ENCODE results near the gene FGF18.
"Not testable (repeated sequence)": the region's sequence is repeated elsewhere in the genome, so short reads cannot be mapped to it uniquely, and the experiment has no call there.

Gene FGF18, protein sequence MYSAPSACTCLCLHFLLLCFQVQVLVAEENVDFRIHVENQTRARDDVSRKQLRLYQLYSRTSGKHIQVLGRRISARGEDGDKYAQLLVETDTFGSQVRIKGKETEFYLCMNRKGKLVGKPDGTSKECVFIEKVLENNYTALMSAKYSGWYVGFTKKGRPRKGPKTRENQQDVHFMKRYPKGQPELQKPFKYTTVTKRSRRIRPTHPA

DNA sequence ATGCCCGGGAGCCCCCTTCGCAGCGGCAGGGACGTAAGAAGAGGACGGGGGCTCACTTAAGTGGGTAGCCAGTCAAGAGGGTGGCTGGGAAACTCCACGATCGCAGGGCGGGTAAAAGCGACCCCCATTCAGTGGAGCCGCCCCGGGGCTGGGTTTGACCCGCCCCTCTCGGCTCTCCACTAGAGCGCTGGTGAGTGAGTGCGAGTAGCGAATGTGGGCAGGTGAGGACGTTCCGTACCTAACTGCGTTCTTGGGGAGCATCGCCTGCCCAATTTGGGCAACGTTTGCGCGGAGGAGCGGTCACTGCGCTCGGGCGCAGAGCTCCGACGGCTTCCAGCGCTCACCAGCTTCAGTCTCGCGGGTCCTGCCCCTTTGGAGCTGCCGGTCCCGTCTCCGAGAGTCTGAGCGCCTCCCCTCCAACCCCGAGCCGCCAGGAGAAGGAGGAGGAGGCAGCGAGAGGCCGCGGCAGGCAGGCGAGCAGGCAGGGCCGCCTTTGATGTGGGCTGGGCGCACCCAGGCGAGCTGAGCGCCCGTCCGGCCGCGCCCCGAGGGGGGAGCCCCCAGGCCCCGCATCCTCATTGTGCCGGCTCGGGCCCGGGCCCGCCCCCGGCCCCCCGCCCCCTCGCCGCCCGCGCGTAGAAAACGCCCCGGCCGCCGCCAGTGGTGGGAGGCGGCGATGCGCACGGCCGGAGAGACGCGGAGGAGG, at the start of gene FGF18:
Gene FGF18 (plus strand): TSS at position 666 of the 706 bp plus-strand sequence. CDS start 553 bp downstream, outside the sequence.
- H3K4me3 ChIP-seq (ENCODE audit: low read length) = peak within 1 kb of the TSS; percentile 36; the same call in 1 of the 2 replicates

DNA sequence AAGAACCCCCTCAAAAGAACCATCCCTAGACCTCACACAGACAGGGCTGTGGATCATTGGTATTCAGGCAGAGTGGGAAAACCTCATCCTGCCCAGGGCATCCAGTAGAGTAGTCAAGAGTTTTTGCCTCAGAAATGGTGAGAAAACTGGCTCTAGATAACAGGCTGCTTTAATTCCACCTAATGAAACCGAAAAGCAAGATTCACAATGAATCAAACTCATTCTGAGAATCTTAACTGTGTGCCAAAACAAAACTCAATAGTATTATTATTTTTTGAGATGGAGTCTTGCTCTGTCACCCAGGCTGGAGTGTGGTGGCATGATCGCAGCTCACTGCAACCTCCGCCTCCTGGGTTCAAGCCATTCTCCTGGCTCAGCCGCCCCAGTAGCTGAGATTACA, 49.5 kb upstream of the FGF18 start:
- no peak for TF ChIP-seq ZNF274 (IDR thresholded peaks at IDR 0.05; ENCODE audit: low read depth, low read length)
- H3K4me3 ChIP-seq (ENCODE audit: low read length) = no peak overlapping the region

More for the DNA sequence above, at the start of gene FGF18:
- no peak for TF ChIP-seq ZNF274 (IDR thresholded peaks at IDR 0.05; ENCODE audit: low read depth, low read length)

DNA sequence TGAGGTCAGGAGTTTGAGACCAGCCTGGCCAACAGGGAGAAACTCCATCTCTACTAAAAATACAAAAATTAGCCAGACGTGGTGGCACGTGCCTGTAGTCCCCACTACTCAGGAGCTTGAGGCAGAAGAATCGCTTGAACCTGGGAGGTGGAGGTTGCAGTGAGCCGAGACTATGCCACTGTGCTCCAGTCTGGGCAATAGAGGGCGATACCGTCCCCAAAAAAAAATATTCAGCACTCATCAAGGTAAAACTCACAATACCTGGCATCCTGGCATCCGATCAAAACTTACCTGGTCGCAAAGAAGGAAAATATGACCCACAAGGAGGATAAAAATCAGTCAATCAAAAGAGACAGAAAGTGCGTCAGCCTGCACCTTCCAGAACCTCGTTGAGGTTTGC, 48.6 kb upstream of the FGF18 start:
- H3K4me3 ChIP-seq (ENCODE audit: low read length) = not testable (repeated sequence)

DNA sequence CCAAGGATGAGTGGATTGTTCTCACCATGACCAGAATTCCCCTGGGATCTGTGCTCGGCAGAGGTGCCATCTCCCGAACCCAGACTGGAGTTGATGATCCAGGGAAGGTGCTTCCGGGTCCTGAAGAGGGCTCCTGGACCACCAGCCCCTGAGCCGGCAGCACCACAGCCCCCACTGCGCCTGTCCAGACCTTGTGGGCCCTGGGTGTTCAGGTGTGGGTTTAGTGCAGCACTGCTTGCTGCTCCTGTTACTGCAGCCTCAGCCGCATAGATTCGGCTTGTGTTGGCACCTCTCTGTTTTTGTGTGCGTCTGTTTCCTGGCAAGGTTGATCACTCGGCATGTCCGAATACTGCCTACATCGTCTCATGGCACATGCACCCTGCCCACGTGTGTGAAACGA, 48.1 kb upstream of the FGF18 start:
- no peak overlapping the region for H3K4me3 ChIP-seq (ENCODE audit: low read length)
- TF ChIP-seq ZNF274 (IDR thresholded peaks at IDR 0.05; ENCODE audit: low read depth, low read length) = no peak

DNA sequence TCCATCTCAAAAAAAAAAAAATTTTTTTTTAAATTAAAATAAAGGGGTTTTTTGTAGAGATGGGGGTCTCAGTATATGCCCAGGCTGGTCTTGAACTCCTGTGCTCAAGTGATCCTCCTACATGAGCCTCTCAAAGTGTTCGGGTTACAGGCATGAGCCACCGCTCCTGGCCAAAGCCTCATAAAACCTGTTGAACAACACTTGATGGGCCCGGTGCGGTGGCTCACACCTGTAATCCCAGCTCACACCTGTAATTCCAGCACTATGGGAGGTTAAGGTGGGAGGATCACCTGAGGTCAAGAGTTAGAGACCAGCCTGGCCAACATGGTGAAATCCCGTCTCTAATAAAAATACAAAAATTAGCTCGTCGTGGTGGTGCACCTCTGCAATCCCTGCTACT, 39.5 kb upstream of the FGF18 start:
- no peak for TF ChIP-seq ZNF274 (IDR thresholded peaks at IDR 0.05; ENCODE audit: low read depth, low read length)
- H3K4me3 ChIP-seq (ENCODE audit: low read length) = no peak overlapping the region

DNA sequence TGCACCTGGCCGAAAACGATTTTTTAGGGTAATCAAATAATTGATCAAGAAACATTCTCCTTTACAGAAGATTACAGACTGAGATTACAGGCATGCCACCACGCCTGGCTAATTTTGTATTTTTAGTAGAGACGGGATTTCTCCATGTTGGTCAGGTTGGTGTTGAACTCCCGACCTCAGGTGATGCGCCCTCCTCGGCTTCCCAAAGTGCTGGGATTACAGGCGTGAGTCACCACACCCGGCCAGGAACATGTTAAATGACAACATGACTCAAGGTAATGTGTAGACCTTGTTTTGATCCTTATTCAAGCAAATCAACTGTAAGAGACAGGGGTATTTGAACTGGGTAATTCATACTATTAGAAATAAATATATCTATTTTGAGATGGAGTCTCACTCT, 35.0 kb upstream of the FGF18 start:
- not testable (repeated sequence) for H3K4me3 ChIP-seq (ENCODE audit: low read length)

DNA sequence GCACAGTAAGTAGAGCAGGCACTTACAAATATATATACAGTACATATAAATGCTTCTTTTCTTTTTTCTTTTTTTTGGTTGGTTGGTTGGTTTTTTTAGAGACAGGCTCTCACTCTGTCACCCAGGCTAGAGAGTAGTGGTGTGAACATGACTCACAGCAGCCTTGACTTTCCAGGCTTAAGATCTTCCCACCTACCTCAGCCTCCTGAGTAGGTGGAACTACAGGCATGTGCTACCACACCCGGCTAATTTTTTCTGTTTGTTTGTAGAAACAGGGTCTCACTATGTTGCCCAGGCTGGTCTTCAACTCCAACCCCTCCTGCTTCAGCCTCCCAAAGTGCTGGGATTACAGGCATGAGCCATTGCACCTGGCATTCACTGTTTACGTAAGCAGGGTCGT, 34.4 kb upstream of the FGF18 start:
- H3K4me3 ChIP-seq (ENCODE audit: low read length) = not testable (repeated sequence)

DNA sequence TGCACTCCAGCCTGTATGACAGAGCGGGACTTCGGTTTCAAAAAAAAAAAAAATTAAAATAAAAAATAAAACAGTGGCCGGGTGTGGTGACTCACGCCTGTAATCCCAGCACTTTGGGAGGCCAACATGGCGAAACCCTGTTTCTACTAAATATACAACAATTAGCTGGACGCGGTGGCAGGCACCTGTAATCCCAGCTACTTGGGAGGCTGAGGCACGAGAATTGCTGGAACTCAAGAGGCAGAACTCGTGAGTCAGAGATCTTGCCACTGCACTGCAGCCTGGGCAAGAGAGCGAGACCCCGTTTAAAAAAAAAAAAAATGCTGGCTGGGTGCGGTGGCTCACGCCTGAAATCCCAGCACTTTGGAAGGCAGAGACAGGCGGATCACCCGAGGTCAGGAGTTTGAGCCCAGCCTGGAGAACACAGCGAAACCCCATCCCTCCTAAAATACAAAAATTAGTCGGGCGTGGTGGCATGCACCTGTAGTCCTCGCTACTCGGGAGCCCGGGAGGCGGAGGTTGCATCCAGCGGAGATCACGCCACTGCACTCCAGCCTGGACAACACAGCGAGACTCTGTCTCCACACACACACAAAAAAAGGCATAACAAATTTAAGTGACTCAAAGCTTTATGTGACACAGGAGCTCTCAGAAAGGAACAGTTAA, 33.3 kb upstream of the FGF18 start:
- no peak for TF ChIP-seq ZNF274 (IDR thresholded peaks at IDR 0.05; ENCODE audit: low read depth, low read length)
- H3K4me3 ChIP-seq (ENCODE audit: low read length) = no peak overlapping the region

DNA sequence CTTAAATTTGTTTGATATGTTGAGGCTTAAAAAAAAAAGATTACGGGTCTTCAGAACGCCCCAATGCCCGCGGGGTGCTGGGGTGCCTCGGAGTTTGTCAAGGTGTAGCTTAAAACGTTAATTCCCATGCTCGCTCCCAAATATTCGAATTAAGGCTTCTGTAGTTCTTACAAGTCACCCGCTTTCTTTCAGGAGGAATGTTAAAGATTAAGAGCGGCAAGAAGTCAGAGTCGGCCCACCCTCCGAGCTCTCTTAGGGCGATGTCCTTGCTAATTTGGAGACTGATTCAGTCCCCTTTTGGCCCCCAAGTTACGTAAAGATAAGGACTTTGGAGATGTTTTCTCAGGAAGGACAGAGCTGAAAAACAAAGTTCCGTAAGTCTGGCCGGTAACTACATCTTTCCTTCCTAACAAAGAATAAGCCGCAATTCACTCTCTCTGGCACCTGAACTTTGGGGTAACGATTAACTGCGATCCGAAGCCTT, 32.5 kb upstream of the FGF18 start:
- H3K4me3 ChIP-seq (ENCODE audit: low read length) = peak overlapping the region; percentile 88

DNA sequence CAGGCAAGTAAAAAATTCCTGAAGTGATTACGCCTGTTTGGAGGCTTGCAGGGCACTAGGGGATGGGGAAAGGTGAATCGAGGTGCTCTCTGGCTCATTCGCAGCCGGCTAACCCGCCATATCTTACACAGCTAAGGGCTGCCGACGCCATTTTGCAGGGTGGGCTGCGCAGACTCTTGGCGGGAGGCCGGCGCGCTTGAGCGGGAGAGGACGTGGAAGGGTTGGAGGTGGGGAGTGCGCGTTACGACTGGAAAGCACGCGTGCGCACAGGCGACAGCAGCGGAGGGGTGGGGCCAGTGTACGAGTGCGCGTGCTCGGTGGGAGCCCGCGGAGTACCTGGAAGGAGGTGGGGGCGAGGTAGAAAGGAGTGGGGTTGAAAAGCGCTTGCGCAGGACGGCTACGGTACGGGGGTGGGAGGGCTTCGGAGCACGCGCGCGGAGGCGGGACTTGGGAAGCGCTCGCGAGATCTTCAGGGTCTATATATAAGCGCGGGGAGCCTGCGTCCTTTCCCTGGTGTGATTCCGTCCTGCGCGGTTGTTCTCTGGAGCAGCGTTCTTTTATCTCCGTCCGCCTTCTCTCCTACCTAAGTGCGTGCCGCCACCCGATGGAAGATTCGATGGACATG, 32.0 kb upstream of the FGF18 start, which contains the start of gene NPM1:
Gene NPM1 (plus strand): TSS at position 505 of the 625 bp plus-strand sequence. CDS start 100 bp downstream, at position 605.
- TF ChIP-seq ZNF274 (IDR thresholded peaks at IDR 0.05; ENCODE audit: low read depth, low read length) = no peak
- H3K4me3 ChIP-seq (ENCODE audit: low read length) = peak within 1 kb of the TSS; percentile 88

More for the DNA sequence above, 32.5 kb upstream of the FGF18 start:
- TF ChIP-seq ZNF274 (IDR thresholded peaks at IDR 0.05; ENCODE audit: low read depth, low read length) = no peak

DNA sequence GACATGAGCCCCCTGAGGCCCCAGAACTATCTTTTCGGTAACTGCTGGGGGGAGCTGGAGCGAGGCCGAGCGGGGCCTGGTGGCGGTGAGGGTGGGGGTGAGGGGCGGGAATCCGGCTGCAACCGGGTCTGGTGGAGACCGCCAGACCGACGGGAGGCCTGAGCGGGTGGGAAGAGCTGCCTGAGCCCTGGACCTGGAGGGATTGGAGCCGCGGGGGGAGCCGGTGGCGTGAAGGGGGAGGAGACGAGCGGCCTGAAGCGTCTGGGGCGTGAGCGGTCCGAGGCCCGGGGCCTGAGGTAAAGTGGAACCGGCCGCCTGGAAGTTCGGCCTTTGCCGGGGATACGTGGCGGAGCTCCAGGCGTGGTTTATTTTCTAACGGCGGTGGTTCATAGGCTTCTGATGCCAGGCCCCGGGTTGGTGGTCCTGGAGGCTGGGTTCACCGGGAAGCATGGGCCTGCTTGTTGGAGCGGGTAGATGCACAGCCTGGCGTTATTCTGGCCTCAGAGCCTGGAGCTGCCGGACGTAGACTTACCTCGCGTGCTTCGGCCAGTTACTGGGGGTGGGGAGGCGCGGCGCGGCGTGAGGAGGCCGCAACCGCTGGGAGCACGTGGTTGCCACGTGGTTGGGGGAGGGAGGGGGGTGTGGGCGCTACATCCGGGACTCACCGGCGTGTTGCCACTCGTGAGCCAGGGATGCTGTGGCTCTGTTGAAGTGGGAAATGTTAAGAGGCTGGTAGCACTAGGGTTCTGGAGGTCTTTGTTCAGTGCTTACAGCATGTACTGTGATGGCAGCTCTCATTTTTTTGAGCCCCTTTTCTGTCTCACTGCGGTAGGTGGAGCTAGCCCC, 31.3 kb upstream of the FGF18 start:
- peak overlapping the region; percentile 84 for H3K4me3 ChIP-seq (ENCODE audit: low read length)
- TF ChIP-seq ZNF274 (IDR thresholded peaks at IDR 0.05; ENCODE audit: low read depth, low read length) = no peak

DNA sequence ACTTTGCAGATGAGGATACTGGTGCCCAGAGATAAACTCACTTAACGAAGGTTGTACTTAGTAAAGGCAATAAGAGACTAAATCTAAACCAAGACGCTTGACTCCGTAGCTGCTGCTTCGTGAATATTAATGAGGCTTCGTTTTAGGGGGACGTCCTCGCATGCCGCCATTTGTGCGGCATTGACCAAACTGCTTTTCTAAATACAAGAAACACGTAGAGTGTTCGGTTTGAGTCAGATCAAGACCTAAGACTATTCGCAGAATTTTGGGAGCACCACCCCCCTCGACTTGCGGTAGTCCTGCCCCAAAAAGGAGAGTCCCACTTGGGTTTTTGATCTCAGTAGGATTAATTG, 30.7 kb upstream of the FGF18 start:
- peak overlapping the region; percentile 84 for H3K4me3 ChIP-seq (ENCODE audit: low read length)
- no peak for TF ChIP-seq ZNF274 (IDR thresholded peaks at IDR 0.05; ENCODE audit: low read depth, low read length)

DNA sequence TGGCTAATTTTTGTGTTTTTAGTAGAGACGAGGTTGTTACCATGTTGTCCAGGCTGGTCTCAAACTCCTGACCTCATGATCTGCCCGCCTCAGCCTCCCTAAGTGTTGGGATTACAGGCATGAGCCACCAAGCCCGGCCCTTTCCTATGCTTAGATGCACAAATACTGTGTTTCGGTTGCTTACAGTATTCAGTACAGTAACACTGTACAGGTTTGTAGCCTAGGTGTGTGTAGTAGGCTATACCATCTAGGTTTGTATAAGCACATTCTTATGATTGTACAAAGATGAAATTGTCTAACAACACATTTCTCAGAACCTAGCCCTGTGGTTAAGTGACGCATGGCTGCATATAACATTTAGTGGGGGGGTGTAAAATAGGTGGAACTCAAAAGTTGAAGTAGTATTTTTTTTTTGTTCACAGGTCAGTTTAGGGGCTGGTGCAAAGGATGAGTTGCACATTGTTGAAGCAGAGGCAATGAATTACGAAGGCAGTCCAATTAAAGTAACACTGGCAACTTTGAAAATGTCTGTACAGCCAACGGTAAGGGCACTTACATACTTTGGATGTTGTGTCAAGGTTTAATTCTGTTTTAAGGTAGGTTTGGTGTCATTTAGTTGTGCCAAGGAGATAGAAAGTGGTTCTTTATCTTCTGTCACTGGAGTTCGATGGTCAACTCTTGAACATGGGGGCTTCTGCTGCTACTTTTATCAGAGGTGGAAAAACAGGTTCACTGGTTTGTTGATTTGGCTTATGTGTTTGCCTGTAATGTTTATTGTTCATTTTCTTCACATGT, 28.4 kb upstream of the FGF18 start:
- TF ChIP-seq ZNF274 (IDR thresholded peaks at IDR 0.05; ENCODE audit: low read depth, low read length) = no peak
- H3K4me3 ChIP-seq (ENCODE audit: low read length) = peak overlapping the region; percentile 84
